Osteocyte (in vitro differentiated cells): ENCODE data around the gene ACYP2. TPM values are rescaled to one million over a fixed set of nuclear protein-coding genes. Genes with fewer than 3 reads are reported as not detected.

ENCODE experiments used
- DNase-seq: peaks from one replicate; pipeline ENCODE4 v3.0.0; 2021; ENCODE audit warnings: mixed read lengths; ENCODE audit not compliant: unreplicated experiment; ENCODE audit errors: extremely low spot score
- H3K27ac Mint-ChIP-seq: one replicate; pipeline ENCODE4 v1.8.0; 2021; ENCODE audit warnings: mild to moderate bottlenecking, mixed read lengths; ENCODE audit not compliant: unreplicated experiment
- H3K27me3 Mint-ChIP-seq: one replicate; pipeline ENCODE4 v1.8.0; 2021; ENCODE audit warnings: mixed read lengths; ENCODE audit not compliant: unreplicated experiment
- H3K36me3 Mint-ChIP-seq: one replicate; pipeline ENCODE4 v1.8.0; 2021; ENCODE audit warnings: mixed read lengths; ENCODE audit not compliant: unreplicated experiment
- H3K4me1 Mint-ChIP-seq: one replicate; pipeline ENCODE4 v1.8.0; 2021; ENCODE audit warnings: mixed read lengths; ENCODE audit not compliant: unreplicated experiment
- H3K4me3 Mint-ChIP-seq: one replicate; pipeline ENCODE4 v1.8.0; 2021; ENCODE audit warnings: mild to moderate bottlenecking, moderate library complexity, mixed read lengths; ENCODE audit not compliant: unreplicated experiment
- H3K9me3 Mint-ChIP-seq: one replicate; pipeline ENCODE4 v1.8.0; 2021; ENCODE audit warnings: mixed read lengths; ENCODE audit not compliant: unreplicated experiment
- CTCF ChIP-seq: fragments of 200-600 bp; sonication (generic); IDR thresholded peaks from 2 replicates; pipeline ENCODE4 v1.5.0; 2021; ENCODE audit warnings: antibody characterized with exemption, mild to moderate bottlenecking, moderate library complexity
- total RNA-seq: library from RNA; stranded (reverse); gene quantifications from 2 replicates; pipeline ENCODE4 v1.2.1, GENCODE V29; 2021

The ACYP2 gene
- total RNA-seq, 1 donor from 2014 or later: 10.4 TPM

- no peaks in the 10 kb centered on the region for H3K4me1 Mint-ChIP-seq
- no peak for TF ChIP-seq CTCF
These were observed 17.6 kb downstream of the ACYP2 start for GRCh38 chr2:54133056-54133455.

GRCh38 chr2:54139210-54139609 is 23.8 kb downstream of the ACYP2 start:
- no peak for TF ChIP-seq CTCF
- no peak overlapping the region for H3K27ac Mint-ChIP-seq
- H3K4me1 Mint-ChIP-seq: no peaks in the 10 kb centered on the region
- no peaks in the 10 kb centered on the region for H3K9me3 Mint-ChIP-seq
- DNase-seq: no peak
- no peaks in the 10 kb centered on the region for H3K36me3 Mint-ChIP-seq
- no peak overlapping the region for H3K4me3 Mint-ChIP-seq
- H3K27me3 Mint-ChIP-seq: peaks cover 5% of the 10 kb centered on the region

More at GRCh38 chr2:54133056-54133455, 17.6 kb downstream of the ACYP2 start:
- H3K27me3 Mint-ChIP-seq: peaks cover 13% of the 10 kb centered on the region
- H3K36me3 Mint-ChIP-seq: no peaks in the 10 kb centered on the region
- H3K9me3 Mint-ChIP-seq: no peaks in the 10 kb centered on the region
- no peak for DNase-seq
- no peak overlapping the region for H3K27ac Mint-ChIP-seq
- H3K4me3 Mint-ChIP-seq: no peak overlapping the region

- Mint-ChIP-seq H3K27ac (no peak overlapping the region), H3K27me3 (no peaks in the 10 kb centered on the region), H3K36me3 (no peaks in the 10 kb centered on the region), H3K9me3 (no peaks in the 10 kb centered on the region), H3K4me3 (no peak overlapping the region), H3K4me1 (no peaks in the 10 kb centered on the region)
- no peak for DNase-seq
- TF ChIP-seq CTCF: no peak
These were observed 28.4 kb downstream of the ACYP2 start for GRCh38 chr2:54143780-54144179.

- no peaks in the 10 kb centered on the region for H3K4me1 Mint-ChIP-seq
- no peak overlapping the region for H3K27ac Mint-ChIP-seq
- no peak for DNase-seq
- no peaks in the 10 kb centered on the region for H3K9me3 Mint-ChIP-seq
- TF ChIP-seq CTCF: no peak
- no peak overlapping the region for H3K4me3 Mint-ChIP-seq
- peaks cover 4% of the 10 kb centered on the region for H3K36me3 Mint-ChIP-seq
- H3K27me3 Mint-ChIP-seq: no peaks in the 10 kb centered on the region
These were observed 33.0 kb downstream of the ACYP2 start for GRCh38 chr2:54148391-54148790.

GRCh38 chr2:54149638-54150441 is 34.4 kb downstream of the ACYP2 start:
- Mint-ChIP-seq H3K4me1 (no peaks in the 10 kb centered on the region), H3K27ac (no peak overlapping the region), H3K36me3 (peaks cover 8% of the 10 kb centered on the region), H3K27me3 (no peaks in the 10 kb centered on the region), H3K4me3 (no peak overlapping the region), H3K9me3 (peaks cover 4% of the 10 kb centered on the region)
- no peak for DNase-seq
- no peak for TF ChIP-seq CTCF
